ENCODE measurements around the gene ETNK2. TPM values are rescaled to one million over a fixed set of nuclear protein-coding genes. Genes with fewer than 3 reads are reported as not detected.

Gene ETNK2
- total RNA-seq, 1 donor from 2014 or later, result 15.6 TPM

DNA sequence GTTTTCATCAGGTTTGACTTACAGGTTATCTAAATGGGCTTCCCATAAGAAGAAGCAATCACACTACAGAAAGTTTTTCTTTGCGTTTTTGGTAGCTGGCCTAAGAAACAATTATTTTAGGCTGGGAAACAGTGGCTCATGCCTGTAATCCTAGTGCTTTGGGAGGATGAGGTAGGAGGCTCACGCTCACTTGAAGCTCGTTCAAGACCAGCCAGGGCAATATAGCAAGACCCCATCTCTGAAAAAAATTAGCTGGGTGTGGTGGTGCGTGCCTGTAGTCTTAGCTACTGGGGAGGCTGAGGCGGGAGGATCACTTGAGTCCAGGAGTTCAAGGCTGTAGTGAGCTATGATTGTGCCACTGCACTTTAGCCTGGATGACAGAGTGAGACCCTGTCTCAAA lies 15.9 kb upstream of the ETNK2 start:
- TF ChIP-seq, protein P1, sequence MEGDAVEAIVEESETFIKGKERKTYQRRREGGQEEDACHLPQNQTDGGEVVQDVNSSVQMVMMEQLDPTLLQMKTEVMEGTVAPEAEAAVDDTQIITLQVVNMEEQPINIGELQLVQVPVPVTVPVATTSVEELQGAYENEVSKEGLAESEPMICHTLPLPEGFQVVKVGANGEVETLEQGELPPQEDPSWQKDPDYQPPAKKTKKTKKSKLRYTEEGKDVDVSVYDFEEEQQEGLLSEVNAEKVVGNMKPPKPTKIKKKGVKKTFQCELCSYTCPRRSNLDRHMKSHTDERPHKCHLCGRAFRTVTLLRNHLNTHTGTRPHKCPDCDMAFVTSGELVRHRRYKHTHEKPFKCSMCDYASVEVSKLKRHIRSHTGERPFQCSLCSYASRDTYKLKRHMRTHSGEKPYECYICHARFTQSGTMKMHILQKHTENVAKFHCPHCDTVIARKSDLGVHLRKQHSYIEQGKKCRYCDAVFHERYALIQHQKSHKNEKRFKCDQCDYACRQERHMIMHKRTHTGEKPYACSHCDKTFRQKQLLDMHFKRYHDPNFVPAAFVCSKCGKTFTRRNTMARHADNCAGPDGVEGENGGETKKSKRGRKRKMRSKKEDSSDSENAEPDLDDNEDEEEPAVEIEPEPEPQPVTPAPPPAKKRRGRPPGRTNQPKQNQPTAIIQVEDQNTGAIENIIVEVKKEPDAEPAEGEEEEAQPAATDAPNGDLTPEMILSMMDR (conservative IDR thresholded peaks at IDR 0.05; ENCODE audit: low read depth, low read length), result no peak
- DNase-seq (ENCODE audit: low read depth), result no peak

DNA sequence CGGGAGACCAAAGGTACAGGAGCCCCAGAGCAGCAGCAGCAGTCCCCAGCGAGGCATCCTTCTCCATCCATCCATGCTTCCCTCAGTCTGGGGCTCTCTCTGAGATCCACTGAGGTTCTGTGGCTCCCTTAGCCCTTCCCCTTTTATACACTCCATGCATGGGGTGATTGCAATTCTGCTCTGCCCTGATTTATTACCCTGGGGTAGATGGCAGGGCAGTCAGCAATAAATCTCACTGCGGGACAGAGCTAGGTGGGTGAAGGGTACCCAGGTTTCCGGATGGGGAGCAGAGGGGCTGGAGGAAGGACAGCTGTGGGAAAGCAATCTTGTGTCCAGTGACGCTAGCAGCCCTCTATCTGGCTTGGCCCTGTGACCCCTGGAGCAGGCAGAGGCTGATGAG lies 14.4 kb upstream of the ETNK2 start, which contains the start of gene REN:
Gene REN, minus strand, starts transcription at position 119 of the 400 bp plus-strand sequence. Its CDS starts 44 bp downstream, at position 75.
- TF ChIP-seq, protein P1 (conservative IDR thresholded peaks at IDR 0.05; ENCODE audit: low read depth, low read length), result no peak
- DNase-seq (ENCODE audit: low read depth), result no peak
- H3K4me3 ChIP-seq (ENCODE audit: low read depth, low read length), result no peak within 1 kb of the TSS

More for the DNA sequence above, 15.9 kb upstream of the ETNK2 start:
- no peak overlapping the region for H3K4me3 ChIP-seq (ENCODE audit: low read depth, low read length)

DNA sequence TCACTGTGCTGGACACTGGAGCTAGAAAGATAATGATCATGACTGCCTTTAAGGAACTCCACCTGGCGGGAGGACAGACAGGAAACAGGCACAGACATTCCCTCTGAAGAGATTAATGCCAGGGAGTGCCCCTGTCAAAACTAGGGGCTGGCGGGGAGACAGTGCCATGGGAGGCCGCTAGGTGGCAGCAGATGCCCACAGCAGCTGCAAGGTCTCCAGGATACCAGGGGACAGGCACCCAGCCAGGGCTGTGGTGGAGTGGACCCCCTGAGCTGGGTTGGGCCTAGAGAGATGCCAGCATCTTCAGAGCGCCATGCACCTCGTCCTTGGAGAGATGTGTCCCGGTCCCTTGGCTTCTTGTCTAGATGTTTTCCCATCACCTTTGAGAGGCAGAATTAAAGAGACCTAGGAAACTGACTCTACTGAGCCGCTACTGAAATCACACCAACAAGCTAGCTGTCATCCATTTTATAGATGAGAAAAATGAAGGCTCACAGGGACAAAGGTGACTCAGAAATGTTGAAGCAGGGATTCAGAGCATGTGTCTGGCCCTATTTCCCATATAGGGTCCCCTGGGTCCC lies 10.7 kb upstream of the ETNK2 start:
- TF ChIP-seq, protein P1 (conservative IDR thresholded peaks at IDR 0.05; ENCODE audit: low read depth, low read length), result peak; percentile 97
- no peak overlapping the region for H3K4me3 ChIP-seq (ENCODE audit: low read depth, low read length)
- peak; percentile 6 for DNase-seq (ENCODE audit: low read depth)

DNA sequence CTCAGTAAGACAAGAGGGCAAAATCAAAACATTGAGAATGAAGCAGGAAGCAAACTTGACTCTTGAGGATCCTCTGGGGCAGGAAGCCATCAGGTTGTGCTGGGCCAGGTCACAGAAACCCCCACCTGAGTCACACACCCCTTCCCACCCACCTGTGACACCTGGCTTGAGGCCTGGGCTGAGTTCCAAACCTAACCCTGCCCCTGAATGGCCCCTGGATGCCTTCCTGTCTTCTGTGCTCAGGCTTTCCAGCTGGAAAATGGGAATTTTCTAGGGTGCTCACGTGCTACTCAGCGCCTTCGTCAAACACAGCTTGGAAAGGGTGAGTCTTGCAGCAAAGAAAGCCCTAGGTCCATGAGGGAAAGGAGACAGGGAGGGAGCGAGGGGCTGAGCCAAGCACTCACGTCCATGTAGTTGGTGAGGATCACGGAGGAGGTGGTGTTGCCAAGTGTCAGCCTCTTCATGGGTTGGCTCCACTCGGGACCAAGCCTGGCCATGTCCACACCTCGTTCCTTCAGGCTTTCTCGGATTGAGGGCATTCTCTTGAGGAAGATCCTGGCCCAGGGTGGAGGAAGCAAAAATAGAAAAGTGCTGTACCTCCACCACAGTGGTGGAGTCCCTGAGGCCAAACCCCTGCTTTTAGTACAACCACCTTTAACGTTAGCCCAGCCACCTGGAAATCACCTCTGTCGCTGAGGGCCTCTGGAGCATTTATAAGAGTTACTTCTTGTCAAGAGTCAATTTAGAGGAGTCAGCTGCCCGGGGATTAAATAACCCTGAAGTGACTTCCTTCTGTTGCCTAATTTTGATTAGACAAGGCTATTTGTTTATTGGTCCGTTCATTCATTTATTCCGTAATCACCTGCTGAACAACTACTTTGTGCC lies 10.0 kb upstream of the ETNK2 start:
- TF ChIP-seq, protein P1 (conservative IDR thresholded peaks at IDR 0.05; ENCODE audit: low read depth, low read length), result no peak
- no peak for DNase-seq (ENCODE audit: low read depth)
- H3K4me3 ChIP-seq (ENCODE audit: low read depth, low read length), result no peak overlapping the region

DNA sequence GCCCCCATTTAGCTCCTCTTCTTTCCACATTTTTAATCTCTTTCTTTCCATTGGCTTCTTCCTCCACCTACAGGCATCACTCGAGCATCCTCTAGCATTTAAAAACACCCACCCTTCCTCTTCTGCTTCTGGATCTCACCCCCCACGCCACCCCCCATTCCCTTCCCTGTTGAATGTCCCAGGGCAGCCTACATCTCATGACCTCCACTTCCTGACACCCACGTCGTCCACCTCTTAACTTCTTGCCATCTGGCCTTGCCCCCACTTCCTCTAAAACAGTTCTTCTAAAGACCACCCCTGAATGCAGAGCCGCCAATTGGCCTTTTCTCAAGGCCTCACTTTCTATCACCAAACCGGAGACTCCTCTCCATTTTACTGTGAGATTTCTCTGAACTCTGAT lies 6.1 kb upstream of the ETNK2 start:
- no peak overlapping the region for H3K4me3 ChIP-seq (ENCODE audit: low read depth, low read length)
- no peak for DNase-seq (ENCODE audit: low read depth)
- TF ChIP-seq, protein P1 (conservative IDR thresholded peaks at IDR 0.05; ENCODE audit: low read depth, low read length), result no peak

DNA sequence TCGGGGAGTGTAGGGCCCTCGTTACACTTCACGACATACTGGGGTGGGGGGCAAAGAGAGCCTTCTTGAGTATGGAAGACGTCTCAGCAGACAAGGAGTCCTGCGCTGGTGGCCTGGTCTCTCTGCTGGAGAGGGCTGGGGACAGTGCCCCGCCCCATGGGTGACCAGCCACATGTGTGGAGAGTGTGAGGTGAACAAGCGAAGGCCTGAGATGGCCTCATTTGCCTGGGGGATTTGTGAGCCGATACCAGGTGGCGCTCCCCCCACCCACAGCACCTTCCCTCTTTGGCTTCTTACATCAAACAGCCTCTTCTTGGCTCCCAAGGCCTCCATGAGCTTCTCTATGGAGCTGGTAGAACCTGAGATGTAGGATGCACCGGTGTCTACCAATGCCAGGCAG lies 4.0 kb upstream of the ETNK2 start:
- TF ChIP-seq, protein P1 (conservative IDR thresholded peaks at IDR 0.05; ENCODE audit: low read depth, low read length), result no peak
- no peak overlapping the region for H3K4me3 ChIP-seq (ENCODE audit: low read depth, low read length)
- no peak for DNase-seq (ENCODE audit: low read depth)
